ENCODE data around the gene CDKAL1.
A peak's percentile ranks its signal among the peaks of the same experiment; 100 is the strongest.

Gene CDKAL1

GRCh38 chr6:21134356-21134755, 600.1 kb downstream of the CDKAL1 start:
- H3K9me3 ChIP-seq (ENCODE audit: control extremely low read depth in 1 of 5, control insufficient read depth in 4 of 5, insufficient read depth in 2 of 5, low read depth in 1 of 5, low read length in 4 of 5): no peaks in the 10 kb centered on the region
- peaks cover 3 to 11% (median 6%) of the 10 kb centered on the region in 4 experiments for H3K4me1 ChIP-seq (ENCODE audit: control extremely low read depth in 1 of 4, control insufficient read depth in 4 of 4, insufficient read depth in 4 of 4, low read length in 3 of 4)
- ChIA-PET CTCF (no interaction called here), POLR2A (no interaction called here)
- H3K4me3 ChIP-seq (ENCODE audit: control insufficient read depth in 1 of 7, extremely low read depth in 1 of 7, insufficient read depth in 4 of 7, low read depth in 2 of 7, low read length in 6 of 7): no peak overlapping the region
- H3K36me3 ChIP-seq (ENCODE audit: control insufficient read depth in 4 of 4, insufficient read depth in 4 of 4, low read length in 3 of 4): no peaks in the 10 kb centered on the region
- no peaks in the 10 kb centered on the region for H3K27me3 ChIP-seq (replicated peaks in 2 of 5; ENCODE audit: control insufficient read depth in 4 of 5, insufficient read depth in 5 of 5, low read length in 4 of 5)
- 100% methylated on average over 1 of the region's 4 CpGs for WGBS (ENCODE audit: insufficient coverage)
- H3K27ac ChIP-seq (ENCODE audit: insufficient read depth in 1 of 2, low read depth in 1 of 2, low read length in 2 of 2, poor library complexity in 1 of 2, severe bottlenecking in 2 of 2): no peak overlapping the region
- no peak for DNase-seq

GRCh38 chr6:21135484-21136013, 601.3 kb downstream of the CDKAL1 start:
- H3K4me1 ChIP-seq (ENCODE audit: control extremely low read depth in 1 of 4, control insufficient read depth in 4 of 4, insufficient read depth in 4 of 4, low read length in 3 of 4): peaks cover 3 to 11% (median 6%) of the 10 kb centered on the region in 4 experiments
- ChIA-PET CTCF (no interaction called here), POLR2A (no interaction called here)
- H3K9me3 ChIP-seq (ENCODE audit: control extremely low read depth in 1 of 5, control insufficient read depth in 4 of 5, insufficient read depth in 2 of 5, low read depth in 1 of 5, low read length in 4 of 5): no peaks in the 10 kb centered on the region
- H3K4me3 ChIP-seq (ENCODE audit: control insufficient read depth in 1 of 7, extremely low read depth in 1 of 7, insufficient read depth in 4 of 7, low read depth in 2 of 7, low read length in 6 of 7): no peak overlapping the region
- H3K27me3 ChIP-seq (replicated peaks in 2 of 5; ENCODE audit: control insufficient read depth in 4 of 5, insufficient read depth in 5 of 5, low read length in 4 of 5): no peaks in the 10 kb centered on the region
- WGBS (ENCODE audit: insufficient coverage): 100% methylated on average over 2 of the region's 7 CpGs
- no peak for DNase-seq
- no peak overlapping the region for H3K27ac ChIP-seq (ENCODE audit: insufficient read depth in 1 of 2, low read depth in 1 of 2, low read length in 2 of 2, poor library complexity in 1 of 2, severe bottlenecking in 2 of 2)
- H3K36me3 ChIP-seq (ENCODE audit: control insufficient read depth in 4 of 4, insufficient read depth in 4 of 4, low read length in 3 of 4): peaks cover 0 to 3% (median 0%) of the 10 kb centered on the region in 4 experiments

DNA sequence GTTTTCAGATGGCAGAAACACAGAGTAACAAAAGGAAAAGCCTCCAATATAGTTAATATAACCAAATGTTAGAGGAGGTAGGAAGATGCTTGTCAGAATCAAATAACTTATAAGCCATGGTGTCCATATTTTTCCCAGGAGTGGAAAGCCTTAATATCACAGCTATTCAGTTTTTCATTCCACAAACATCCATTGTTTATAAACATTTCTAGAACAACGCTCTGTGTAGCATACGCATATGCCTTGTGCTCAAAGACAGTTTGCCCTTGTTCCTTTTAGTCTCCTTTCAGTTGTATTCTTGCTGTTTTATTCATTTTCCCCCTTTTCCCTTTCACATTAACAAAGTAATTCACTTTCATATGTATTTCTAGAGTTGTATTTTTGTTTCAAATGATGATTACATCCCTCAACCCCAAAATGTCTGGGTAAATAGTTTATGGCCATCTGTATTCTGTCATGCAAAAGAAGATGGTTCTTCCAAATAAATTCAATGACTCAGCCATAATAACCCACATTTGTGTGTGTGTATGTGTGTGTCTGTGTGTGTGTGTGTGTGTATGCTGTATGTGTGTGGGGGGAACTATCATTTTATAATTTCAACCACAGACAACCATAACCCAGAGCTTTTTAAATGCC, 603.6 kb downstream of the CDKAL1 start:
- CTCF ChIA-PET: no interaction called here
- H3K27ac ChIP-seq (ENCODE audit: insufficient read depth in 1 of 2, low read depth in 1 of 2, low read length in 2 of 2, poor library complexity in 1 of 2, severe bottlenecking in 2 of 2): no peak overlapping the region
- no peak overlapping the region for H3K4me3 ChIP-seq (ENCODE audit: control insufficient read depth in 1 of 7, extremely low read depth in 1 of 7, insufficient read depth in 4 of 7, low read depth in 2 of 7, low read length in 6 of 7)
- H3K4me1 ChIP-seq (ENCODE audit: control extremely low read depth in 1 of 4, control insufficient read depth in 4 of 4, insufficient read depth in 4 of 4, low read length in 3 of 4): peaks cover under 1 to 7% (median 3%) of the 10 kb centered on the region in 4 experiments
- peak in 2 of 3 donors; percentile 23 to 40 for DNase-seq
- no peaks in the 10 kb centered on the region for H3K9me3 ChIP-seq (ENCODE audit: control extremely low read depth in 1 of 5, control insufficient read depth in 4 of 5, insufficient read depth in 2 of 5, low read depth in 1 of 5, low read length in 4 of 5)
- peaks cover 0 to 3% (median 0%) of the 10 kb centered on the region in 4 experiments for H3K36me3 ChIP-seq (ENCODE audit: control insufficient read depth in 4 of 4, insufficient read depth in 4 of 4, low read length in 3 of 4)
- whole genome bisulfite sequencing (ENCODE audit: insufficient coverage): no CpG with 5 or more reads among the region's 2 CpGs
- no peaks in the 10 kb centered on the region for H3K27me3 ChIP-seq (replicated peaks in 2 of 5; ENCODE audit: control insufficient read depth in 4 of 5, insufficient read depth in 5 of 5, low read length in 4 of 5)
- POLR2A ChIA-PET: no interaction called here

GRCh38 chr6:21138336-21139069, 604.2 kb downstream of the CDKAL1 start:
- peaks cover 0 to under 1% (median 0%) of the 10 kb centered on the region in 4 experiments for H3K4me1 ChIP-seq (ENCODE audit: control extremely low read depth in 1 of 4, control insufficient read depth in 4 of 4, insufficient read depth in 4 of 4, low read length in 3 of 4)
- peaks cover 0 to 3% (median 0%) of the 10 kb centered on the region in 4 experiments for H3K36me3 ChIP-seq (ENCODE audit: control insufficient read depth in 4 of 4, insufficient read depth in 4 of 4, low read length in 3 of 4)
- 90% methylated on average over 3 of the region's 8 CpGs for WGBS (ENCODE audit: insufficient coverage)
- no peak overlapping the region for H3K27ac ChIP-seq (ENCODE audit: insufficient read depth in 1 of 2, low read depth in 1 of 2, low read length in 2 of 2, poor library complexity in 1 of 2, severe bottlenecking in 2 of 2)
- CTCF ChIA-PET: no interaction called here
- H3K27me3 ChIP-seq (replicated peaks in 2 of 5; ENCODE audit: control insufficient read depth in 4 of 5, insufficient read depth in 5 of 5, low read length in 4 of 5): no peaks in the 10 kb centered on the region
- no peak for DNase-seq
- POLR2A ChIA-PET: interaction anchor here (0.6 kb wide), 1 partner anchor 24 kb away, joined by 3 read pairs; no protein-coding TSS in a partner anchor
- no peak overlapping the region for H3K4me3 ChIP-seq (ENCODE audit: control insufficient read depth in 1 of 7, extremely low read depth in 1 of 7, insufficient read depth in 4 of 7, low read depth in 2 of 7, low read length in 6 of 7)
- H3K9me3 ChIP-seq (ENCODE audit: control extremely low read depth in 1 of 5, control insufficient read depth in 4 of 5, insufficient read depth in 2 of 5, low read depth in 1 of 5, low read length in 4 of 5): no peaks in the 10 kb centered on the region

GRCh38 chr6:21140966-21141365, 606.7 kb downstream of the CDKAL1 start:
- Histone ChIP-seq H3K9me3 (ENCODE audit: control extremely low read depth in 1 of 5, control insufficient read depth in 4 of 5, insufficient read depth in 2 of 5, low read depth in 1 of 5, low read length in 4 of 5) (no peaks in the 10 kb centered on the region), H3K27ac (ENCODE audit: insufficient read depth in 1 of 2, low read depth in 1 of 2, low read length in 2 of 2, poor library complexity in 1 of 2, severe bottlenecking in 2 of 2) (no peak overlapping the region), H3K4me1 (ENCODE audit: control extremely low read depth in 1 of 4, control insufficient read depth in 4 of 4, insufficient read depth in 4 of 4, low read length in 3 of 4) (no peaks in the 10 kb centered on the region), H3K36me3 (ENCODE audit: control insufficient read depth in 4 of 4, insufficient read depth in 4 of 4, low read length in 3 of 4) (peaks cover 0 to 3% (median 0%) of the 10 kb centered on the region in 4 experiments), H3K27me3 (replicated peaks in 2 of 5; ENCODE audit: control insufficient read depth in 4 of 5, insufficient read depth in 5 of 5, low read length in 4 of 5) (no peaks in the 10 kb centered on the region), H3K4me3 (ENCODE audit: control insufficient read depth in 1 of 7, extremely low read depth in 1 of 7, insufficient read depth in 4 of 7, low read depth in 2 of 7, low read length in 6 of 7) (no peak overlapping the region)
- ChIA-PET CTCF (no interaction called here), POLR2A (no interaction called here)
- DNase-seq: no peak
- WGBS (ENCODE audit: insufficient coverage): 94% methylated on average over 5 of the region's 6 CpGs

DNA sequence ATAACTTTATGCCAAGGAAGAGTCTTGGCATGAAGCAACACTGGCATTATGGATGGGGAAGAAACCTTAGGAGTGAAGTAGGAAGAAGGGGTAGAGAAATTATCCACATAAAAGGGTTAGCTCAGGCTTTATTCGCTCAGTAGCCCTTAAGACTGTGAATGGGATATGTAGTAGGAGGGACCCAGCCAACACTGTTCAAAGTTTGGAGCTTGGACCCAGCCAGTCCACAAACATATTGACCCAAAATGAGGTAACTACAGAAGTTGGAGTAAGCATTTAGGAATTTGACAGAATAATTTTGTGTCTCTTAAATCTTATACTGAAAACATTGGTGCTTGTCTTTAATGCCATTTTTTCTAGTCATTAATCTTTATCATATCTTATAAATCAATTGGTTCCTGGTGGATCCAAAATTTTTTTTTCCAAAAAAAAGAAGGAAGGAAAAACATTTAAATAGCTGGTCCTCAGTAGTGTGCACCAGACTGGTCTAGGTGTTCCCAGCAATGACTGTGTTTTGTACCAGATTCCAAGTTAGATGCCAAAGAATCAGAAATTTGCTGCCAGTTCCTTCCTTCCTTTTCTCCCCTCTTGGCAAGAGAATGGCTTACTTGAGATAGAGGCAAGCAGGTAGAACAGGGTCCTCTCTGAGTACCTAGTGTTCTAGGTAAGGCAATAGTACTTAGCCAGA, 607.5 kb downstream of the CDKAL1 start:
- DNase-seq: no peak
- ChIA-PET POLR2A (no interaction called here), CTCF (no interaction called here)
- H3K27ac ChIP-seq (ENCODE audit: insufficient read depth in 1 of 2, low read depth in 1 of 2, low read length in 2 of 2, poor library complexity in 1 of 2, severe bottlenecking in 2 of 2): no peak overlapping the region
- no peak overlapping the region for H3K4me3 ChIP-seq (ENCODE audit: control insufficient read depth in 1 of 7, extremely low read depth in 1 of 7, insufficient read depth in 4 of 7, low read depth in 2 of 7, low read length in 6 of 7)
- H3K4me1 ChIP-seq (ENCODE audit: control extremely low read depth in 1 of 4, control insufficient read depth in 4 of 4, insufficient read depth in 4 of 4, low read length in 3 of 4): no peaks in the 10 kb centered on the region
- H3K36me3 ChIP-seq (ENCODE audit: control insufficient read depth in 4 of 4, insufficient read depth in 4 of 4, low read length in 3 of 4): peaks cover 0 to 3% (median 0%) of the 10 kb centered on the region in 4 experiments
- H3K27me3 ChIP-seq (replicated peaks in 2 of 5; ENCODE audit: control insufficient read depth in 4 of 5, insufficient read depth in 5 of 5, low read length in 4 of 5): no peaks in the 10 kb centered on the region
- WGBS (ENCODE audit: insufficient coverage): 100% methylated on average over 1 of the region's 1 CpG
- no peaks in the 10 kb centered on the region for H3K9me3 ChIP-seq (ENCODE audit: control extremely low read depth in 1 of 5, control insufficient read depth in 4 of 5, insufficient read depth in 2 of 5, low read depth in 1 of 5, low read length in 4 of 5)

Measured in common myeloid progenitor, CD34-positive (primary cell).